RPMI7951 (cell line): ENCODE data around the gene SLC25A45. TPM values are rescaled to one million over a fixed set of nuclear protein-coding genes. Genes with fewer than 3 reads are reported as not detected.

Experiments
- total RNA-seq: library from RNA; depleted of rRNA; stranded (reverse); fragments of >200 nt; shearing (Covaris generic); gene quantifications from 2 replicates; pipeline ENCODE4 v1.2.3, GENCODE V29; 2014; rRNA removed

SLC25A45 gene
- total RNA-seq, 1 experiment from 2014 or later = 0.48 TPM

Other genes with a start within 250 kb of the SLC25A45 start
- 15.6 and 29.2 TPM in 2 replicates for gene SYVN1, start 248.1 kb downstream of the SLC25A45 start, total RNA-seq
- not detected in 2 replicates for gene SPDYC, start 212.4 kb downstream of the SLC25A45 start, total RNA-seq
- 195 and 272 TPM in 2 replicates for gene CAPN1, start 200.7 kb downstream of the SLC25A45 start, total RNA-seq
- gene POLA2, start 120.7 kb downstream of the SLC25A45 start, total RNA-seq = 28.1 and 43.7 TPM in 2 replicates
- gene CDC42EP2, start 67.8 kb downstream of the SLC25A45 start, total RNA-seq = 7.0 and 7.1 TPM in 2 replicates
- 41.5 and 58.9 TPM in 2 replicates for gene DPF2, start 48.8 kb downstream of the SLC25A45 start, total RNA-seq
- 0.20 and 0.24 TPM in 2 replicates for gene TIGD3, start 27.9 kb downstream of the SLC25A45 start, total RNA-seq
- 21.9 and 43.8 TPM in 2 replicates for gene FRMD8, start 4.0 kb upstream of the SLC25A45 start, total RNA-seq
- gene NEAT1, start 40.2 kb upstream of the SLC25A45 start, total RNA-seq = 3.5 and 4.7 TPM in 2 replicates
- 481 and 510 TPM in 2 replicates for gene MALAT1, start 116.4 kb upstream of the SLC25A45 start, total RNA-seq
- gene SCYL1, start 142.4 kb upstream of the SLC25A45 start, total RNA-seq = 64.1 and 65.7 TPM in 2 replicates
- 20.9 and 38.4 TPM in 2 replicates for gene LTBP3, start 175.7 kb upstream of the SLC25A45 start, total RNA-seq
- gene ZNRD2, start 187.8 kb upstream of the SLC25A45 start, total RNA-seq = 87.7 and 98.0 TPM in 2 replicates
- 36.9 and 43.1 TPM in 2 replicates for gene FAM89B, start 189.9 kb upstream of the SLC25A45 start, total RNA-seq
- gene EHBP1L1, start 193.4 kb upstream of the SLC25A45 start, total RNA-seq = 22.8 and 47.8 TPM in 2 replicates
- gene KCNK7, start 213.2 kb upstream of the SLC25A45 start, total RNA-seq = not detected in 2 replicates
- gene MAP3K11, start 231.6 kb upstream of the SLC25A45 start, total RNA-seq = 11.8 and 24.2 TPM in 2 replicates
- gene PCNX3, start 233.1 kb upstream of the SLC25A45 start, total RNA-seq = 9.1 and 11.9 TPM in 2 replicates